A673 (cell line): Measurements from ENCODE around the gene NHS. TPM values are rescaled to one million over a fixed set of nuclear protein-coding genes. Genes with fewer than 3 reads are reported as not detected.

Source experiments
- BruUV-seq: library from RNA; stranded (reverse); fragments of 400-500 nt; replicated peaks from 2 replicates; lab custom pipeline; 2021; lab: Mats Ljungman, UMichigan
- CTCF ChIA-PET: fragments of 300-600 bp; sonication (Branson Sonifier 250); formaldehyde crosslinking; loops from one replicate; lab custom pipeline; 2022; ENCODE audit warnings: antibody characterized with exemption; lab: Charles Lee
- POLR2A ChIA-PET: fragments of 300-600 bp; sonication (Branson Sonifier 250); formaldehyde crosslinking; loops from one replicate; lab custom pipeline; 2022; ENCODE audit warnings: antibody characterized with exemption; ENCODE audit not compliant: low non-redundant PET; lab: Charles Lee
- DNase-seq: peaks from one replicate; pipeline ENCODE4 v3.0.0-alpha.2; 2015; ENCODE audit warnings: low spot score
- H3K27ac ChIP-seq: fragments of 200-600 bp; sonication (generic); 2 replicates; pipeline ENCODE4 v1.5.1; 2016; ENCODE audit warnings: mixed run types, low read depth, mild to moderate bottlenecking, mixed read lengths, antibody characterized with exemption, low read length; ENCODE audit not compliant: poor library complexity, severe bottlenecking
- H3K27me3 ChIP-seq: fragments of 200-600 bp; sonication (generic); replicated peaks from 2 replicates; pipeline ENCODE4 v1.6.1; 2017; ENCODE audit warnings: mixed run types, low read depth, mild to moderate bottlenecking, mixed read lengths, antibody characterized with exemption, low read length; ENCODE audit not compliant: insufficient read depth, poor library complexity
- H3K36me3 ChIP-seq: fragments of 200-600 bp; sonication (generic); 2 replicates; pipeline ENCODE4 v1.6.1; 2016; ENCODE audit warnings: mixed run types, mild to moderate bottlenecking, mixed read lengths, antibody characterized with exemption, low read length; ENCODE audit not compliant: insufficient read depth, poor library complexity, severe bottlenecking
- H3K4me1 ChIP-seq: fragments of 200-600 bp; sonication (generic); 2 replicates; pipeline ENCODE4 v1.6.1; 2017; ENCODE audit warnings: mixed run types, mild to moderate bottlenecking, mixed read lengths, antibody characterized with exemption, low read length; ENCODE audit not compliant: insufficient read depth, poor library complexity, severe bottlenecking
- H3K4me3 ChIP-seq: fragments of 200-600 bp; sonication (generic); 2 replicates; pipeline ENCODE4 v1.5.1; 2016; ENCODE audit warnings: low read depth, mixed run types, mild to moderate bottlenecking, mixed read lengths, low read length; ENCODE audit not compliant: poor library complexity, severe bottlenecking
- H3K9me3 ChIP-seq: fragments of 200-600 bp; sonication (generic); 2 replicates; pipeline ENCODE4 v1.6.1; 2016; ENCODE audit warnings: mixed run types, low read depth, mild to moderate bottlenecking, mixed read lengths, antibody characterized with exemption, low read length; ENCODE audit not compliant: poor library complexity, severe bottlenecking
- CTCF ChIP-seq: fragments of 300-800, 200-600 bp; sonication (generic); conservative IDR thresholded peaks from 2 replicates; pipeline ENCODE4 v1.5.1; 2017; ENCODE audit warnings: low read depth, mild to moderate bottlenecking, antibody characterized with exemption, low read length, moderate library complexity, mixed read lengths
- EZH2 ChIP-seq: fragments of 200-600 bp; sonication (generic); IDR thresholded peaks from 2 replicates; pipeline ENCODE4 v1.6.1; 2017; ENCODE audit warnings: borderline replicate concordance, low read depth, mild to moderate bottlenecking, mixed read lengths, antibody characterized with exemption, low read length; ENCODE audit not compliant: poor library complexity, severe bottlenecking
- intact Hi-C: fragments of 100-400 bp; cut with micrococcal nuclease; formaldehyde crosslinking; loops from one replicate; pipeline ENCODE4 v1.10.0; 2022; ENCODE audit not compliant: unreplicated experiment
- total RNA-seq: library from RNA; stranded (reverse); gene quantifications from 2 replicates; pipeline ENCODE4 v1.2.3, GENCODE V29; 2021

The NHS gene
- total RNA-seq, 1 experiment from 2014 or later = 0.37 TPM

GRCh38 chrX:17718649-17719165, 343.7 kb downstream of the NHS start:
- POLR2A ChIA-PET = no interaction called here
- no peak for TF ChIP-seq CTCF
- TF ChIP-seq EZH2 = no peak
- CTCF ChIA-PET = no interaction called here
- Histone ChIP-seq H3K27me3 (peaks cover 30% of the 10 kb centered on the region), H3K4me1 (no peaks in the 10 kb centered on the region), H3K27ac (no peak overlapping the region), H3K4me3 (no peak overlapping the region), H3K9me3 (no peaks in the 10 kb centered on the region), H3K36me3 (no peaks in the 10 kb centered on the region)
- no TSS peak for BruUV-seq
- no peak for DNase-seq
- intact Hi-C loops = no loop called here

- H3K4me3 ChIP-seq = no peak overlapping the region
- H3K9me3 ChIP-seq = no peaks in the 10 kb centered on the region
- POLR2A ChIA-PET = no interaction called here
- no peak for TF ChIP-seq EZH2
- TF ChIP-seq CTCF = no peak
- DNase-seq = no peak
- intact Hi-C loops = no loop called here
- no TSS peak for BruUV-seq
- no peaks in the 10 kb centered on the region for H3K36me3 ChIP-seq
- no peaks in the 10 kb centered on the region for H3K4me1 ChIP-seq
- no peak overlapping the region for H3K27ac ChIP-seq
- H3K27me3 ChIP-seq = peaks cover 40% of the 10 kb centered on the region
- CTCF ChIA-PET = interaction anchor here (0.6 kb wide), 1 partner anchor 476 kb away, joined by 4 read pairs; no protein-coding TSS in a partner anchor
These were observed 344.7 kb downstream of the NHS start for GRCh38 chrX:17719711-17720110.

- intact Hi-C loops = no loop called here
- Histone ChIP-seq H3K27me3 (peaks cover 44% of the 10 kb centered on the region), H3K36me3 (no peaks in the 10 kb centered on the region), H3K4me1 (no peaks in the 10 kb centered on the region), H3K27ac (no peak overlapping the region), H3K4me3 (no peak overlapping the region), H3K9me3 (no peaks in the 10 kb centered on the region)
- ChIA-PET CTCF (no interaction called here), POLR2A (no interaction called here)
- DNase-seq = no peak
- BruUV-seq = no TSS peak
- TF ChIP-seq CTCF (no peak), EZH2 (no peak)
These were observed 346.7 kb downstream of the NHS start for GRCh38 chrX:17721715-17722114.
